Caco-2 (cell line): ENCODE results near the gene PRX. TPM values are rescaled to one million over a fixed set of nuclear protein-coding genes. Genes with fewer than 3 reads are reported as not detected.

Experiments
- Bru-seq: library from RNA; stranded (reverse); fragments of 400-500 nt; gene quantifications from one replicate; lab custom pipeline; 2021; lab: Mats Ljungman, UMichigan
- BruChase-seq, 2 experiments: library from RNA; stranded (reverse); fragments of 400-500 nt; gene quantifications; one replicate each; lab custom pipeline; 2021; lab: Mats Ljungman, UMichigan
- BruUV-seq: library from RNA; stranded (reverse); fragments of 400-500 nt; replicated peaks from 2 replicates; lab custom pipeline; 2021; lab: Mats Ljungman, UMichigan
- CTCF ChIA-PET: fragments of 300-600 bp; sonication (Branson Sonifier 250); formaldehyde crosslinking; loops from one replicate; lab custom pipeline; 2022; ENCODE audit warnings: antibody characterized with exemption; lab: Charles Lee
- POLR2A ChIA-PET: fragments of 300-600 bp; sonication (Branson Sonifier 250); formaldehyde crosslinking; loops from one replicate; lab custom pipeline; 2022; ENCODE audit warnings: antibody characterized with exemption; lab: Charles Lee
- DNase-seq, 2 experiments: peaks; one replicate each; pipeline versions ENCODE4 v3.0.0 to v3.0.0-alpha.2; 2020 to 2022
- H3K27me3 ChIP-seq: replicated peaks from 2 replicates; pipeline ENCODE4 v1.6.0; 2011; ENCODE audit warnings: low read length; ENCODE audit not compliant: control insufficient read depth, insufficient read depth
- H3K36me3 ChIP-seq: 2 replicates; pipeline ENCODE4 v1.5.1; 2011; ENCODE audit warnings: low read length; ENCODE audit not compliant: control insufficient read depth, insufficient read depth
- H3K4me1 ChIP-seq: fragments of 250-450 bp; sonication (Bioruptor Pico); 2 replicates; pipeline ENCODE4 v1.5.1; 2020; ENCODE audit warnings: mild to moderate bottlenecking
- H3K4me3 ChIP-seq: 2 replicates; pipeline ENCODE4 v1.5.1; 2011; ENCODE audit warnings: low read depth, mild to moderate bottlenecking, control low read depth, low read length
- H3K9me3 ChIP-seq: fragments of 250-450 bp; sonication (Bioruptor Pico); 2 replicates; pipeline ENCODE4 v1.5.1; 2020; ENCODE audit warnings: mild to moderate bottlenecking, moderate library complexity
- H3K27ac Mint-ChIP-seq: one replicate; pipeline ENCODE4 v1.8.0; 2022; ENCODE audit warnings: mixed read lengths; ENCODE audit not compliant: unreplicated experiment
- H3K27me3 Mint-ChIP-seq: one replicate; pipeline ENCODE4 v1.8.0; 2022; ENCODE audit warnings: mixed read lengths; ENCODE audit not compliant: insufficient read depth, unreplicated experiment
- H3K36me3 Mint-ChIP-seq: one replicate; pipeline ENCODE4 v1.8.0; 2022; ENCODE audit warnings: mild to moderate bottlenecking, mixed read lengths; ENCODE audit not compliant: insufficient read depth, unreplicated experiment
- H3K4me1 Mint-ChIP-seq: one replicate; pipeline ENCODE4 v1.8.0; 2022; ENCODE audit warnings: low read depth, mixed read lengths; ENCODE audit not compliant: unreplicated experiment
- H3K4me3 Mint-ChIP-seq: one replicate; pipeline ENCODE4 v1.8.0; 2022; ENCODE audit warnings: mild to moderate bottlenecking, moderate library complexity, mixed read lengths; ENCODE audit not compliant: unreplicated experiment
- H3K9me3 Mint-ChIP-seq: one replicate; pipeline ENCODE4 v1.8.0; 2022; ENCODE audit warnings: mixed read lengths; ENCODE audit not compliant: unreplicated experiment
- intact Hi-C: fragments of 100-400 bp; cut with micrococcal nuclease; formaldehyde crosslinking; loops from one replicate; pipeline ENCODE4 v1.10.0; 2022; ENCODE audit not compliant: unreplicated experiment
- long read RNA-seq: library from polyadenylated mRNA; stranded (forward); transcript quantifications from one replicate; pipeline ENCODE4 v2.0.0, GENCODE V29; 2022
- total RNA-seq: library from RNA; stranded (reverse); gene quantifications from 2 replicates; pipeline ENCODE4 v1.2.3, GENCODE V29; 2022
- TF ChIP-seq, protein P1 (sequence below), 2 experiments: fragments of 200-600 bp in 1 of 2; IDR thresholded peaks; 1 replicate in 1 of 2; 2 replicates in 1 of 2; pipeline versions ENCODE4 v1.5.1 to v1.8.0; 2011 to 2022; ENCODE audit warnings: antibody characterized with exemption in 1 of 2, control low read depth in 1 of 2, inconsistent platforms in 1 of 2, low read depth in 1 of 2, low read length in 1 of 2, mild to moderate bottlenecking in 1 of 2, moderate library complexity in 1 of 2; ENCODE audit not compliant: insufficient read depth in 1 of 2, severe bottlenecking in 1 of 2, unreplicated experiment in 1 of 2

Gene PRX, protein sequence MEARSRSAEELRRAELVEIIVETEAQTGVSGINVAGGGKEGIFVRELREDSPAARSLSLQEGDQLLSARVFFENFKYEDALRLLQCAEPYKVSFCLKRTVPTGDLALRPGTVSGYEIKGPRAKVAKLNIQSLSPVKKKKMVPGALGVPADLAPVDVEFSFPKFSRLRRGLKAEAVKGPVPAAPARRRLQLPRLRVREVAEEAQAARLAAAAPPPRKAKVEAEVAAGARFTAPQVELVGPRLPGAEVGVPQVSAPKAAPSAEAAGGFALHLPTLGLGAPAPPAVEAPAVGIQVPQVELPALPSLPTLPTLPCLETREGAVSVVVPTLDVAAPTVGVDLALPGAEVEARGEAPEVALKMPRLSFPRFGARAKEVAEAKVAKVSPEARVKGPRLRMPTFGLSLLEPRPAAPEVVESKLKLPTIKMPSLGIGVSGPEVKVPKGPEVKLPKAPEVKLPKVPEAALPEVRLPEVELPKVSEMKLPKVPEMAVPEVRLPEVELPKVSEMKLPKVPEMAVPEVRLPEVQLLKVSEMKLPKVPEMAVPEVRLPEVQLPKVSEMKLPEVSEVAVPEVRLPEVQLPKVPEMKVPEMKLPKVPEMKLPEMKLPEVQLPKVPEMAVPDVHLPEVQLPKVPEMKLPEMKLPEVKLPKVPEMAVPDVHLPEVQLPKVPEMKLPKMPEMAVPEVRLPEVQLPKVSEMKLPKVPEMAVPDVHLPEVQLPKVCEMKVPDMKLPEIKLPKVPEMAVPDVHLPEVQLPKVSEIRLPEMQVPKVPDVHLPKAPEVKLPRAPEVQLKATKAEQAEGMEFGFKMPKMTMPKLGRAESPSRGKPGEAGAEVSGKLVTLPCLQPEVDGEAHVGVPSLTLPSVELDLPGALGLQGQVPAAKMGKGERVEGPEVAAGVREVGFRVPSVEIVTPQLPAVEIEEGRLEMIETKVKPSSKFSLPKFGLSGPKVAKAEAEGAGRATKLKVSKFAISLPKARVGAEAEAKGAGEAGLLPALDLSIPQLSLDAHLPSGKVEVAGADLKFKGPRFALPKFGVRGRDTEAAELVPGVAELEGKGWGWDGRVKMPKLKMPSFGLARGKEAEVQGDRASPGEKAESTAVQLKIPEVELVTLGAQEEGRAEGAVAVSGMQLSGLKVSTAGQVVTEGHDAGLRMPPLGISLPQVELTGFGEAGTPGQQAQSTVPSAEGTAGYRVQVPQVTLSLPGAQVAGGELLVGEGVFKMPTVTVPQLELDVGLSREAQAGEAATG (N-terminal part only)
- 2.5 TPM in 2 replicates for total RNA-seq
- Bru-seq, nascent RNA: percentile 31 among the genes with signal in this experiment
- percentile 36 among the genes with signal in this experiment for BruChase-seq, experiment 1, labeled RNA remaining after a 2-hour chase
- BruChase-seq, experiment 2, labeled RNA remaining after a 6-hour chase: percentile 37 among the genes with signal in this experiment
- long read RNA-seq, partial matches to known transcripts: 0 of 1 reads
- long read RNA-seq, other reads (novel, unspliced or antisense): 1 of 1 reads

DNA sequence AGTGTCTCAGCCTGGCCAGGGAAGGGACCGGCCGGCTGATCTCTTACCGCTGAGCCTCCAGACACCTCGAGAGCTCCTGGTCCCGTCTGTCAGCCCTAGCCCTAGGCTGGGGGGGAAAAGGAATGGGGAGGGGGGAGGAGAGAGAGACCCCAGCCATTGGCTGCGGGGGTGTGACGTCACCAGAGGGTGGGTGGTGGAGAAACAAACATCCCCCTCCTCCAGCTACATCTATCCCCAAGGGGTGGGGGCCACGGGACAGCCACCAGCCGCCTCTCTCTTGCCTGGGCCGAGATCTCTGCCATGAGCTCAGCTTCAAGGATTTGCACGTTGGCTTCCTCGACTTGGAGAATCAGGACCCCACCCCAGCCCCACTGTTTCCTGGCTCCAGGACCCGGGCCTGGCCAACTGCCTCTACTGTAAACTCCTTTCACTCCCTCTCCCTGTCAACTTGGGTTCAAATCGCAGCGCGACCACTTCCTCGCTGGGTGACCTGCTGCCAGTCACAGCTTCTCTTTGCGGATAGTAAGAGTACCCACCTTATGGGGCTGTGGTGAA, at the start of gene PRX:
Gene PRX, minus strand, starts transcription at position 88 of the 555 bp plus-strand sequence. CDS start 5,446 bp downstream, outside the sequence.
- no peaks in the 10 kb centered on the region for H3K27me3 Mint-ChIP-seq
- H3K36me3 Mint-ChIP-seq: no peaks in the 10 kb centered on the region
- H3K4me1 Mint-ChIP-seq: peaks cover 7% of the 10 kb centered on the region
- no peak within 1 kb of the TSS for H3K27ac Mint-ChIP-seq
- DNase-seq: no peak
- Histone ChIP-seq H3K36me3 (no peaks in the 10 kb centered on the region), H3K27me3 (no peaks in the 10 kb centered on the region), H3K9me3 (no peaks in the 10 kb centered on the region), H3K4me1 (0 out of 2 replicates have a peak, but pooled peaks cover 4% of the 10 kb centered on the region), H3K4me3 (no peak within 1 kb of the TSS)
- H3K9me3 Mint-ChIP-seq: no peaks in the 10 kb centered on the region
- intact Hi-C loops: no loop called here
- ChIA-PET CTCF (interaction anchor here (0.6 to 1.0 kb wide), 4 partner anchors 40 to 116 kb away, joined by 3 read pairs; no protein-coding TSS in a partner anchor), POLR2A (interaction anchor here (0.9 kb wide), 1 partner anchor 8 kb away, joined by 4 read pairs; no protein-coding TSS in a partner anchor)
- TF ChIP-seq, protein P1, sequence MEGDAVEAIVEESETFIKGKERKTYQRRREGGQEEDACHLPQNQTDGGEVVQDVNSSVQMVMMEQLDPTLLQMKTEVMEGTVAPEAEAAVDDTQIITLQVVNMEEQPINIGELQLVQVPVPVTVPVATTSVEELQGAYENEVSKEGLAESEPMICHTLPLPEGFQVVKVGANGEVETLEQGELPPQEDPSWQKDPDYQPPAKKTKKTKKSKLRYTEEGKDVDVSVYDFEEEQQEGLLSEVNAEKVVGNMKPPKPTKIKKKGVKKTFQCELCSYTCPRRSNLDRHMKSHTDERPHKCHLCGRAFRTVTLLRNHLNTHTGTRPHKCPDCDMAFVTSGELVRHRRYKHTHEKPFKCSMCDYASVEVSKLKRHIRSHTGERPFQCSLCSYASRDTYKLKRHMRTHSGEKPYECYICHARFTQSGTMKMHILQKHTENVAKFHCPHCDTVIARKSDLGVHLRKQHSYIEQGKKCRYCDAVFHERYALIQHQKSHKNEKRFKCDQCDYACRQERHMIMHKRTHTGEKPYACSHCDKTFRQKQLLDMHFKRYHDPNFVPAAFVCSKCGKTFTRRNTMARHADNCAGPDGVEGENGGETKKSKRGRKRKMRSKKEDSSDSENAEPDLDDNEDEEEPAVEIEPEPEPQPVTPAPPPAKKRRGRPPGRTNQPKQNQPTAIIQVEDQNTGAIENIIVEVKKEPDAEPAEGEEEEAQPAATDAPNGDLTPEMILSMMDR (IDR thresholded peaks at IDR 0.05; ENCODE audit: insufficient read depth in 1 of 2, low read depth in 1 of 2, low read length in 1 of 2, severe bottlenecking in 1 of 2, unreplicated experiment in 1 of 2): no peak
- BruUV-seq: no TSS peak
- H3K4me3 Mint-ChIP-seq: no peak within 1 kb of the TSS

DNA sequence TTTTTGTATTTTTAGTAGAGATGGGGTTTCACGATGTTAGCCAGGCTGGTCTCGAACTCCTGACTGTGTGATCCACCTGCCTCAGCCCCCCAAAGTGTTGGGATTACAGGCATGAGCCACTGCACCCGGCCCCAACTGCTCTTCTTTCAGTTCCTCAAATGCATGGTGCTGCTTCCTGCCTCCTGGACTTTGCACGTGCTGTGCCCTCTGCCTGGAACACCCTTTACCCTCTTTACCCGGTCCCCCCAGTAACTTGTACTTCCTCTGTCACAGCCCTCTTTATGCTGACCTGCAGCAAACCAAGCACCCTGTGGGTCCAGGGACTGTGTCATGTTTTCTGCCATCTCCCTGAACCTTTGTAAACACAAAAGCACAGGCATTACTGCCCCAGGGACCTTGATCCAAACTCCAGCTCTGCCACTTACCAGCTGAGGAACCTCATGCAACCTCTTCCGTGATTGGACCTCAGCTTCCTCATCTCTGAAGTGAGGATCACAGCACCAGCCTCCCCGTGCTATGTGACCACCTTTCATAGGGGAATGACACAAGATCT, 48.6 kb upstream of the PRX start:
- Mint-ChIP-seq H3K27ac (peak overlapping the region; percentile 10), H3K9me3 (no peaks in the 10 kb centered on the region), H3K36me3 (peaks cover 27% of the 10 kb centered on the region), H3K4me3 (no peak overlapping the region), H3K4me1 (peaks cover 20% of the 10 kb centered on the region), H3K27me3 (peaks cover 4% of the 10 kb centered on the region)
- no peaks in the 10 kb centered on the region for H3K36me3 ChIP-seq
- H3K9me3 ChIP-seq: no peaks in the 10 kb centered on the region
- ChIA-PET CTCF (no interaction called here), POLR2A (no interaction called here)
- intact Hi-C loops: no loop called here
- no peaks in the 10 kb centered on the region for H3K27me3 ChIP-seq
- no peak overlapping the region for H3K4me3 ChIP-seq
- no peak for DNase-seq
- peaks cover 20% of the 10 kb centered on the region for H3K4me1 ChIP-seq
- TF ChIP-seq, protein P1 (IDR thresholded peaks at IDR 0.05; ENCODE audit: insufficient read depth in 1 of 2, low read depth in 1 of 2, low read length in 1 of 2, severe bottlenecking in 1 of 2, unreplicated experiment in 1 of 2): no peak
- no TSS peak for BruUV-seq
